ENCODE data around the gene PLXNA1.

PLXNA1 gene

DNA sequence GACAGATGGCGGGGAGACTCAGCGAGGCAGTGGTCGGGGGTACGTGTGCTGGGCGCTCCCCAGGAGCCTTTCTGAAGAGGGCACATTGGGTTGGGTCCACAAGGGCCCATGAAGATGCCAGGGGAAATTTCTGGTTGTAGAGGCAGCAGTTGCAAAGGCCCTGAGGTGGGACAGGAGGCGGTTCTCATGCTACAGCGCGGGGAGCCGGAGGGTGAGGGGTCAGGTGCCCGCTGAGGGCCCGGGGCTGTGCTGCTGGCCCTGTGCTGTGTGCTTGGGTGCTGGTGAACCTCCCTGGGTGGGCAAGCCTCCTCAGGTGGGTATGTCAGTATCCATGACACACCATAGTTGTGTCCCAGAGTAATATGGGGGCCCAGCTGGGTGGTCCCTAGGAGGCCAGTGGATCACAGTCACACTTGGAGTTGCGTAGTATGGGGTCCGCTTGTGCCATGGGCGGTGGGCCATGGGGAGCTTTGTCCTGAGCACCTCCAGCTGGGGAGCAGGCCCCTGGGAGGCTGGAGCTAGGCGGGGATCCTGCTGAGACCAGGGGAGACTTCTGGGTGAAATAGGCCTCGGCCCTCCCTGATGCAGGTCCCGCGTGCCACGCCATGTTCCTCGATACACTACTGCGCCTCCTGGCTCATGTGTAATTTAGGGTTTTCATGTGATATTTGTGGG is 44.3 kb downstream of the PLXNA1 start:
- no peak overlapping the region for H2AFZ ChIP-seq (ENCODE audit: low read length)
- H3K4me3 ChIP-seq (ENCODE audit: low read length, poor library complexity, severe bottlenecking), result no peak overlapping the region
- no peaks in the 10 kb centered on the region for H3F3A ChIP-seq (ENCODE audit: low read depth)
- H3K9me2 ChIP-seq (replicated peaks; ENCODE audit: low read depth, low read length), result no peaks in the 10 kb centered on the region
- no peak overlapping the region for H3K4me2 ChIP-seq (ENCODE audit: low read depth, low read length, poor library complexity, severe bottlenecking)
- no peak for TF ChIP-seq EZH2phosphoT487 (IDR thresholded peaks at IDR 0.05; ENCODE audit: borderline replicate concordance)
- TF ChIP-seq CTCF (conservative IDR thresholded peaks at IDR 0.05; ENCODE audit: low read length), result no peak
- no peaks in the 10 kb centered on the region for H3K9me3 ChIP-seq (ENCODE audit: insufficient read depth, low read depth, low read length)
- H3K4me1 ChIP-seq (ENCODE audit: insufficient read depth, low read length, poor library complexity, severe bottlenecking), result no peaks in the 10 kb centered on the region
- no peak overlapping the region for H3K9ac ChIP-seq (ENCODE audit: low read depth, low read length, poor library complexity, severe bottlenecking)
- no peaks in the 10 kb centered on the region for H4K20me1 ChIP-seq (ENCODE audit: insufficient read depth, low read length, poor library complexity, severe bottlenecking)
- peaks cover 1% of the 10 kb centered on the region; the same call in 1 of the 2 replicates for H3K36me3 ChIP-seq (ENCODE audit: insufficient read depth, low read length)
- no peaks in the 10 kb centered on the region for H3K79me2 ChIP-seq (ENCODE audit: insufficient read depth, low read length)
- H3K27me3 ChIP-seq (ENCODE audit: insufficient read depth, low read length, poor library complexity, severe bottlenecking), result no peaks in the 10 kb centered on the region

- H2AFZ ChIP-seq (ENCODE audit: low read length), result no peak overlapping the region
- H4K20me1 ChIP-seq (ENCODE audit: insufficient read depth, low read length, poor library complexity, severe bottlenecking), result no peaks in the 10 kb centered on the region
- no peaks in the 10 kb centered on the region for H3K9me3 ChIP-seq (ENCODE audit: insufficient read depth, low read depth, low read length)
- H3F3A ChIP-seq (ENCODE audit: low read depth), result no peaks in the 10 kb centered on the region
- H3K9me2 ChIP-seq (replicated peaks; ENCODE audit: low read depth, low read length), result no peaks in the 10 kb centered on the region
- H3K4me1 ChIP-seq (ENCODE audit: insufficient read depth, low read length, poor library complexity, severe bottlenecking), result no peaks in the 10 kb centered on the region
- no peak for TF ChIP-seq EZH2phosphoT487 (IDR thresholded peaks at IDR 0.05; ENCODE audit: borderline replicate concordance)
- no peak overlapping the region for H3K4me2 ChIP-seq (ENCODE audit: low read depth, low read length, poor library complexity, severe bottlenecking)
- no peak overlapping the region for H3K9ac ChIP-seq (ENCODE audit: low read depth, low read length, poor library complexity, severe bottlenecking)
- no peaks in the 10 kb centered on the region for H3K36me3 ChIP-seq (ENCODE audit: insufficient read depth, low read length)
- no peak overlapping the region for H3K4me3 ChIP-seq (ENCODE audit: low read length, poor library complexity, severe bottlenecking)
- H3K27me3 ChIP-seq (ENCODE audit: insufficient read depth, low read length, poor library complexity, severe bottlenecking), result no peaks in the 10 kb centered on the region
- no peaks in the 10 kb centered on the region for H3K79me2 ChIP-seq (ENCODE audit: insufficient read depth, low read length)
Measured at GRCh38 chr3:127027811-127028548, 45.1 kb downstream of the PLXNA1 start.

DNA sequence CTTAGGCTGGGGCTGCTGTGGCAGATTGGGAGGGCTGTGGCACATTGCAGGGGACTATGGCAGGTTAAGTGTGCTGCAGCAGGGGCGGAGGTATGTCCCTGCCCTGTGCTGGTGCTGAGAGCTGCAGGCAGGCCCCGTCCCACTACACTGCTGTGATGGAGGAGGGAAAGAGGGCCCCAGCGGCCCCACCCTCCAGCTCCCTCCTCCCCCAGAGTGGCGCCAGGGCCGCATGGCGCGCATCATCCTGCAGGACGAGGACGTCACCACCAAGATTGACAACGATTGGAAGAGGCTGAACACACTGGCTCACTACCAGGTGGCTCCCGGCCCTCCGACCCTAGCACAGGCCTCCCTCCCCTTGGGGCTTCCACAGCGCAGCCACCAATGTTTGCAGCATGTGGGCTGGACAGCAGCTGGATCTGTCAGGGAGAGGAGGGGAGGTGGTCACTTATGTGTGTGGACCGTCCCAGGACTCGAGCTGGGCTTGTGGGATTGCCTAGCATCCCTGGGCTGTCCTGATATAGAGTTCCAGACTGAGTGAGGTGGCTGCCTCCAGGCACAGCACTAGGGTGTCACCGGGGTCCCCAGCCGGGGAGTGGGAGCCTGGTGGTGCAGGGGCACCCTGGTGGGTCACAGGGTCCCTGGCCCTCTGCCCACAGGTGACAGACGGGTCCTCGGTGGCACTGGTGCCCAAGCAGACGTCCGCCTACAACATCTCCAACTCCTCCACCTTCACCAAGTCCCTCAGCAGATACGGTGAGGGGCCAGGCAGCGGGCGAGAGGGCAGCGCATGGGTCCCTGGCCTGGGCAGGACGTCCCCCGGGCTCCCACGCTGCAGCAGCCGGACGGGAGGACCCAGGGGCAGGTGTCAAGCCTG is 46.1 kb downstream of the PLXNA1 start:
- no peaks in the 10 kb centered on the region for H3K79me2 ChIP-seq (ENCODE audit: insufficient read depth, low read length)
- H3K4me3 ChIP-seq (ENCODE audit: low read length, poor library complexity, severe bottlenecking), result no peak overlapping the region
- no peaks in the 10 kb centered on the region for H3K36me3 ChIP-seq (ENCODE audit: insufficient read depth, low read length)
- no peaks in the 10 kb centered on the region for H3K9me3 ChIP-seq (ENCODE audit: insufficient read depth, low read depth, low read length)
- no peak overlapping the region for H3K9ac ChIP-seq (ENCODE audit: low read depth, low read length, poor library complexity, severe bottlenecking)
- H3K9me2 ChIP-seq (replicated peaks; ENCODE audit: low read depth, low read length), result no peaks in the 10 kb centered on the region
- no peak overlapping the region for H3K4me2 ChIP-seq (ENCODE audit: low read depth, low read length, poor library complexity, severe bottlenecking)
- no peak overlapping the region for H2AFZ ChIP-seq (ENCODE audit: low read length)
- H4K20me1 ChIP-seq (ENCODE audit: insufficient read depth, low read length, poor library complexity, severe bottlenecking), result no peaks in the 10 kb centered on the region
- H3K4me1 ChIP-seq (ENCODE audit: insufficient read depth, low read length, poor library complexity, severe bottlenecking), result no peaks in the 10 kb centered on the region
- TF ChIP-seq EZH2phosphoT487 (IDR thresholded peaks at IDR 0.05; ENCODE audit: borderline replicate concordance) (no peak), CTCF (conservative IDR thresholded peaks at IDR 0.05; ENCODE audit: low read length) (no peak)
- no peaks in the 10 kb centered on the region for H3F3A ChIP-seq (ENCODE audit: low read depth)
- H3K27me3 ChIP-seq (ENCODE audit: insufficient read depth, low read length, poor library complexity, severe bottlenecking), result no peaks in the 10 kb centered on the region

Data from Loucy (cell line).